Activated CD4-positive, alpha-beta T cell treated with anti-CD3 and anti-CD28 coated beads, Interleukin-2, Interleukin-6, amounts not matched to agents 100 ng/mL and 50 ng/mL, durations not matched to agents 16 hours and 8 hours (primary cell): ENCODE results near the gene MYL12A.

ENCODE experiments used
- DNase-seq: peaks from one replicate; pipeline ENCODE4 v3.0.0-alpha.2; 2020

MYL12A gene

DNA sequence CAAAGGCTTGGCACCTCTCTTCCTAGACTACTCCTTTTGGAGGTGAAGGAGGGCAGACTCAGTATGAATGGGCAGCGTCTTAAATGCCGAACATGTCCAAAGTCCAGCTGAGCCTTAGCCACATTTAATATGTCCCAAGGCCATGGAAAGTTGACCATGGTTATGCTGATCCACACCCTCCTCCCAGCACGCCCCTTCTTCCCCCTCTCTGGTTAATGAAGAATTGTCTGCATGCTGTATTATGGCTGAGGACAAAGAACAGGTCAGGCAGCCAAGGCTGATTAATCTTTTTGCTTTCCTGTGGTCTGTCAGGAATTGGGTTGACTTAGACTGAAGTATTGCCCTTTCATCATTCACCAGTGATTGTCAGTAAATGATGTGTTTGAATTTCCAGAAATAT, 22.0 kb upstream of the MYL12A start:
- no peak for DNase-seq

DNA sequence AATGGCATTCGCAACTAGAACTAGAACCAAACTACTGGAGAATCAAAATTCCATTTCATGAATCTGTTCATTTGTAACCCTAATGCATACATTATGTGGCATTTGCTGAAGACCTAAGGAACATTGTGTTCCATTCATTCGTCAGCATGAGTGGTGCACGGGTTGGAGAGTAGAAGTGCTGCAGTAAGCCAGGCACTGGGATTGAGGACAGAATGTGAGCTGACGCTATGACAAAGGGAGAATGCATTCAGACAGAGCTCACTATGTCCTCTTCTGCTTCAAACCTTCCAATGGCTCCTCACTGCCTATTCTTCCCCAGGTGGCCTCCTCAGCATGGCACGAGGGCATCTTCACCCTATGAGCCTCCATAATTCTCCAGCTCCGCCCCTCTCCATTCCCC, 21.6 kb upstream of the MYL12A start:
- no peak for DNase-seq

DNA sequence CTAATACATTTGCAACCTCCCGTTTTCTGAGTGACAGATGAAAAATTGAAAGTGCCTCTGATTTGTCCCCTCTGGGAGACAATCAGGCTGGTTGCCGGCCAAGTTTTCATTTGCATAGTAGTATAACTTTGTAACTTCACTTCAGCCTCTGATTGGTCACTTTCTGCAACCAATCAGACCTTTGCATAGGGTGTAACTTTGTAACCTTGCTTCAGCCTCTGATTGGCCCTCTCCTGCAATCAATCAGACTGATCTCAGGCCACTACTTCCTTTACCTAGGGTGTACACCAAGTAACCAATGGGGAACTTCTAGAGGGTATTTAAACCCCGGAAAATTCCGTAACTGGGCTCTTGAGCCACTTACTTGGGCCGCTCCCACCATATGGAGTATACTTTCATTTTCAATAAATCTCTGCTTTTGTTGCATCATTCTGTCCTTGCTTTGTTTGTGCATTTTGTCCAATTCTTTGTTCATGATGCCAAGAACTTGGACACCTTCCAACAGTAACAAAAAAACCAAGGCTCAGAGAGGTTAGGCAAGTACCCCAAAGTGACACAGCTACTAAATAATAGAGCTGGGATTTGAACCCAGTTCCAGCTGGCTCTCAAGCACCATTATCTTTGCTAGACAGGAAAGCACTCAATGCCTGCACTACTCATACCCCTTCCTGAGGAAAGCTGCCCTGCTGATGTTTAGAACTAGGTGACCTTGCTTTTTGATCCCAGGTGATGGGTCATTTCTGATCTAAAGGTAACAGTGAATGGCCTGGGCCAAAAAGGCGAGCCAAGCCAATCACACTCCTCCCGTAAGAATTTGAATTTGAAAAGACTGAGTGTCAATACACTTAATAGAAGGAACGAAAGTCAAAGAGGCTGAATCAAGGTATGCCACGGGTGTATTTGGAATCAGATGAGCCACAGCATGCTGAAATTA, 16.9 kb upstream of the MYL12A start:
- DNase-seq = no peak

DNA sequence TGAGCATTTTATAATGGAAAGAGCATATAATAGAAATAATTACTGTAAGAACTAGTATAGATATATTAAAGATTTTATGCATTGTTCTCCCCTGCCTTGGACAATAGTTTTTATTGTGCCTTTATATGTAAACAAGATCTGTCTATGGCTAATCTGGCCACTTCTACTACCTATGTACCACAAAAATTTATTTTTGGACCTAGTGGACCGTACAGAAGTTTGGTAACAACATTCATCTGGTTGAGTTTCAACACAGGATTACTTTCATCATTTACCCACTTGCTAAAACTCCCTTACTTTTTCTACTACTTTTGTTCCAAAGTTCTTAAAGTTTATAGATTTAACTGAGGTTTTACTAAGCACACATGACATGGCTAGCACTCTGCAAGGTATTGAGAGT, 14.6 kb upstream of the MYL12A start:
- no peak for DNase-seq

DNA sequence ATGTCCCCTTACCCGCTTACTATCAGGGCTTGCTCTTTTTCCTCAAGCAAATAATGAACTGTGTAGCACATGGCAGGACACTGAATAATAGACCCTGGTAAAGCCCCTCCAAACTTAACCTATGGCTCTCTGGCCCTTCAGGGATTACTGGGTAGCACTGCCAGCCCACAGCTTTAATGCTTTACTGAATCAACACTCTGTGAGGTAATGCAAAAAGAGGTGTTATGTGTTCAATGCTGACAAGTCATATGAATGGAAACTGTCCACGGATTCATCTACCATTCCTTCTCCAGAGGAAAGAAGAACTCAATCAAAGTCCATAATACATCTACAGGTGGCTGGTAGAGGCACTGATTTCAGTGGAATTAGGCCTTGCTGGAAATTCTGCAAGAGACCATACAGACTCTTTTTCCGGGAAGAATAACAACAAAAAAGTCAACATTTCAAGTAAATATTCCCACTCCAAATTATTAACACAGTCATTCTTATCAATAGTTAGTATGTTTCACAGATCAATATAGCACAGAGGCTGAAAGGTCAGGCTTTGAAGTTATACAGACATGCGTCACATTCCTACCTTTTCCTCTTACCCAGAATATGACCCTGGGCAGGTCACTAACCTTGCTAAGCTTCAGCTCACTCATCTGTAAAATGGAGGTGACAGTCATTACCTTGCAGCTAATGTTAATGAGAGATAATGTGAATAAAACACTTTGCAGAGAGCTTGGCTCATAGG, 14.0 kb upstream of the MYL12A start:
- no peak for DNase-seq

DNA sequence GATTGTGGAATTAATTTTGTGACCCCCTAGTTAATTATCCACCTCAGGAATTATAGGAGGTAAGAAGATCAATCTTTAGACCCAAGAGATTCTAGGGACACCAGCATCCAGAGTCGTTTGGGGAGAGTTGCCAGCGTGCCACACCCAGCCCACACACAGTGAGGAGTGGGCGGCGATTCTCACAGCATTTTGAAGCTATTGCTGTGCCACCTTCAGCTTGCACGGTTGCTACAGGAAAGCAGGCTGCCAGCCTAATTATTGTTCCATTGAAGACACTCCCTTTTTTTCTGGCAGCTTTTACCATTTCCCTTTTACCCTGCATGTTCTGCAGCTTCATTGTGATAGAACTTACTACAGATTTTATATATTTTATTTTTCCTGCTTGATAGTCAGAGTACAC, 13.1 kb upstream of the MYL12A start:
- no peak for DNase-seq

DNA sequence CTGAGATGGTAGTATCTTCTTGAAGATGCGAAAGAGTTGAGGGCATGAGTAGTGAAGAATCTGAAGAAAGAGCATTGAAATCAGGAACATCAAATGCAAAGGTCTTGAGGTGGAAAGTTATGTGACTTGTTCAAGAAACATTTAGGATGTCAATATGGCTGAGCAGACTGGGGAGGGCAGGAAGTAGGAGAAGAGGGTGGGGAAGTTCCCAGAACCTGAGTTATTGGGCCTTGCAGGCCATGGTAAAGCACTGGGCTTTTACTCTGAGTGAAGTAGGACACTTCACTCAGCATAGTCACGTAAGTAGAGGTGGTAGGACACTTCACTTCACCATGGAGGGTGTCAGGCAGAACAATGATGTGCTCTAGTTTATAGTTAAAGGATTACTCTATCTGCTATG, 11.8 kb upstream of the MYL12A start:
- no peak for DNase-seq

DNA sequence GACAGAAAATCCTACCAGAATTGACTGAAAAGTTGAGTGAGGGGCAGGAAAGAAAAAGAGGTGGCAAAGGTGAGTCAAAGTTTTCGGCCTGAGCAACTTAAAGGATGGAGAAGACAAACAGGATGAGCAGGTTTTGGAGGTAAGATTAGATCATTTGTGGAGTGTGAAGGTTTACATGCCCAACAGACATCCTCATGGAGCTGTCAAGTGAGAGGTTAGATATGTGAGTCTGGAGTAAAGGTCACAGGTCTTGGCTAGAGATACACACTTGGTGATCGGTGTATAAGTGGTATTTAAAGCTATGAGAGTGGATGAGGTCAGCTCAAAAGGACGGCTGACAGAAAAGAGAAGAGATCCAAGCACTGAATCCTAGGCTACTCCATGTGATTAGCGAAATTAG, 11.1 kb upstream of the MYL12A start:
- no peak for DNase-seq

DNA sequence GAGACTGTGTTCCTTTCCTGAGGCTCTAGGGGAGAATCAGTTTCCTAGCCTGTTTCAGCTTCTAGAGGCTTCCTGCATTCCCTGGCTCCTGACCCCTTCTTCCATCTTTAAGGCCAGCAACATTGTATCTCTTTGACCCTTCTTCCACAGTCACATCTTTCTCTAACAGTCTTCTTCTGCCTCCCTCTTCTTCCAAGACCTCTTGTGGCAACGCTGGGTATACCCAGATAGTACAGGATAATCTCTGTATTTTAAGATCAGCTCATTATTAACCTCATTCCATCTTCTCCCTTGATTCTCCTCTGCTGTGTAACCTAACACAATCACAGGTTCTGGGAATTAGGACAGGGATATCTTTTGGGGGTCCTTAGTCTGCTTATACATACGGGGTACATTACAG, 8.9 kb upstream of the MYL12A start:
- no peak for DNase-seq

DNA sequence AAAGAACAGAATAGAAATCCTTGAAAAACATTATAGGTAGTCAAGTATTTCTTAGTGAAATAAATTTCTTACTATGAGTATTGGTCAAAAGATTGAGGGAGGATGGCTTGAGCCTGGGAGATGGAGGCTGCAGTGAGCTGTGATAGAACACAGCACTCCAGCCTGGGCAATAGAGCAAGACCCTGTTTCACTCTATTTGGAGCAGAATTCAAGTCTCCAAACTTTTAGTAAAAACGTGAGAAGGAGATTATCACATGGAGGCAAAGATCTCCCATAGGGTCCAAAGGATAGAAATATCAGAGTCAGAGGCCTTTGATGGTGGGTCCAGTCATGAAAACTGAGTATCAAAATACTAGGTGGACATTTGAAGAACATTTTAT, 2.4 kb upstream of the MYL12A start:
- DNase-seq = no peak

DNA sequence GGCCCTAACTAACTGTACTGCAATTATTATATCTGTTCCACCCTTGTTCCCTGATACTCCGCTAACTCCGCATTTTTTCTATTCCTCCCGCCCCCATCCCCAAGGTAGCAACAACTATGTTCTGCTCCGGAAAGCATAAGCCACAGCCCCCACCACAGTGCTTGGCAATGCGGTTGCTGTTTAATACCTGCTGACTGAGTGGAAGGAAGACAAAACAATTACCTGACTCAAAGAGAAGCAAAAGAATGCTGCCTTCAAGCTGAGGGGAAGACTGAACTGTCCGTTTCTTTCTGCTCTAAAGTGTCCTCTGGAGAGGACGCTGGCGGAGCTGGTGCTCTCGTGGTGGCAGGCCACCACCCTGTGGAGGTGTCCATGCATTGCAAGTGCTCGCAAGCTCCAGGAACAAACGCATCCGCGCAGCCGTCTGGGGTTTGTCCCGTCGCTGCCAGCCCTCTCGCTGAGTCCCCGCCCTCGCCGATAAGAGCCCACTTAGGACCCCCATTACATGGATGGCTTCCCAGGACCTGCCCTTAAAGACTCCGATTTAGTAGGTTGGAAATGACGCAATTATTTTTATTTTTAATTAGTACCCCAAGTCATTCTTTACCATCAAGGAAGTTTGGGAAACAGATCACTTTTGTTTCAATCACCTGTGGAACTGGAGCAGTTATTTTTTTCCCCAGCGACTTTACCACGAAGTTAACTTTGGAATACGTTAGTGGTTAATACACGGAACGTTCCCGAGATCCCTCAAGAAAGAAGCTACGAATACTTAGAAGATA, 1.6 kb upstream of the MYL12A start:
- peak; percentile 89 for DNase-seq

DNA sequence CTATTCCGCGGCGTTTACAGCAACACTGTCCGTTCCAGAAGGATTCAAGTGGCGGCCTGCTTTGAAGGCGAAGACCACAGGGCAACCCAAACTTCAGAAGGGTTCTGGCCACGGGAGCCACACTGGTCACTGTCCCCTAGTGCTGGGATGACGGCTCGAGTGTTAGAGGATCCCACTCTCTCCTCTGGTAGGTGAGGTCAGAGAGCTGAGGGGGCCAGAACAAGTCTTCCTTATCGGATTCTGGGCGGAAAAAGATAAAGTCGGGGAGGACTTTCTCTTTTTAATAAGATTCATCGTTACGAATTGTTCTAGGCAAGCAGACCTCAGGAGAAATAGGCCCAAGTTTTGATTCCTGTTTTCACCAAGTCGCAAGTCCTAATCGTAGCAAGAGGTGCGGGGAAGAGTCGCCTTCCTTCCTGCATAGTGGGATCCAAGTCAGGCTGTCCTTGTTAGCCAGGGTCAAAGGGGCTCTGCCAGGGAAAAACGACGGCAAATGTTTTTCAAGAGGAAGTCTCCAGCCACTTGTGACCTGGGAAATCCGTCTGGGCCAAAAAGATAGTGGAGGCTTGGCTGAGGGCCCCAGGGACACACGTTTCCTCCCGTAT, 864 bp upstream of the MYL12A start:
- DNase-seq = no peak

DNA sequence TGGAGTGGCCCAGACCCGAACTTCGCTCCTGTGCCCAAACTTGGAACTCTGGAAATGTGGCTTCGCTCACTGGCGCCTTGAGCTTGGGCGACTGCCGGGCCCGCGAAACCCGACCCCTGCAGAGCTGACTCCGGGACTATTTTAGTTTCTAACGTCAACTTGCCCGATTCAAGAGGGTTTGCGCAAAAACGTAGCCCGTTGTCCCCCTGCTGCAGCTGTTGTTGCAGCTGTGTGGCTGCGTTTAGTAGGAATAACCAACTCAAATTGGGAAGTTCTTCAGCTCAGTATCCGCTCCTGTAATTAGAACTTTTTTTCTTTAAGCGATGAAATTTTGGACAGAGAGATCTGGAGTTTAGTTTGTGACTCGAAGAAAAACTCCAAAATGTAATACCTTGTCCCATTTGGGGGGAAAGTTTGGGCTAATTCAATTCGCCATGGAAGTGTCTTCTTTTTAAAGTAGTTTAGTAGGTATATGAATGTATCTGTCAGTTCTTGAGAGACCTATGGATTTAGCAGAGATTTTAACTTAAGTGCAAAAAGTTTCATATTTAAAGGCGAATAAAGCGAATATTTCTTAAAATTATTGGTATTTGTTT, 559 bp downstream of the MYL12A start:
- no peak for DNase-seq

DNA sequence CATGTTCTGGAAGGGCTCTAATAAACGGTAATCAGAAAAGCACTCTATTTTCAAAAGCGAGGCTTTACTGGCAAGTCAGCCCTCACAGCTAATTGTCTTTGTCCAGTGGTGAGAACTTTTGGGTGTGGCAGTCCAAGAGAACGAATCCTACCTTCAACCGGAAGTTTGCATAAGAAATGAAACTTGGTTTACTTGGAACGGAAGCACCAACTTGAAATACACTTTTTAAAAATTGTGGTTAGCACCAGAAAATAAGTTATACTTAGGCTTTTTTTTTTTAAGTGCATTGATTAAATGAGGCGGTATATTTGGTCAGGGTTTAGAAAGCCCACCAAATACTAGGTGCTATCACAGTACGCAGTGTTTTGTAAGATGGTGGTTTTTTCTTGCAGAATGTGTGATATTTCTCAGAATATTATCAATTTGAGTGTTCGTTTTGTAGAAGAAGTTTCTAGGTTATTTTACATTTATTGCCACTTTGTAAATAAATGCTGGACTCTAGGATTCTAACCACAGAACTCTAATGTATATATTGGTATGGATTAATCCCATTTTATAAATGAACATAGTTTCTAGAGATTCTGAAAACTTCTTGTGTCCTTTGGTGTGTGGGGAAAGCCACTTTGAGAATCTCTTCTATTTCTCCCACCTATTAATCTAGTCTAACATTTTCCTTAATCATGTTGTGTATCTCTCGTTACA, 1.2 kb downstream of the MYL12A start:
- peak; percentile 78 for DNase-seq

DNA sequence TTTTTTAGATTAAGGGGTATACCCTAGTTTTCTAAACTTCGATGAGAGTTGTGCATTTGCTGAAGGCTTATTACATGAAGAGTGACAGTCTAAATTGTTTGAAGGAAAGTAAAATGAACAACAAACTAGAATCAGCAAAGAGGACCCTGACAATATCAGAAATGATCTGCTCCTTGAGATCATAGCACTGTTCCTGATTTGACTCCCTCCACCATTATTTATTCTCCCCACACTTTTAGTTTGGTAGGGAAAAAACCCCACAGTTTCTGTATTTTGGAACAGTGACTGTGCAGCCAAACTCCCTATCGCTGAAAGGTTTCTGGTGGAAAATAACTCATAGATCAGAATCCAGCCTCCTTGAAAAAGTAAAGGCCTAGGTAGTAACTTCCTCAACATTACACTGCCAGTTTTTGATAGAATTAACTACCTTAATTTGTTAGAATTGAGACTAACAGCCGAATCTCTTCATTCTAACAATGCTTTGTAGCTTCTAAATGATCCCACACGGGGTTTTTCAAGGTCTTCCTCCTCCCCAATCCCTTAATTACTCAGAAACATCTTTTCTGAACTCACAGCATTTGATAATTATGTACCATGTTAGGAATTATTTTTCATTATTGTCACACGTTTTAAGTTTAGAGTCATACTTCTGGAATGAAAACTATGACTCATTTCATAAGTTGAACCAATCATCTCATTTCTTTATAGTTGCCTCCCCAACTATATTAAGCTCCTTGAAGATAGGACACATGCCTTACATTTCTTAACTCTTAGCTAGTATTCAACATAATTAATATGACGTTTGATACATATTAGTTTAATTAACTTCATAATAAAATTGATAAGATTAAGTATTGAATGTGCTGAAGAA, 2.9 kb downstream of the MYL12A start:
- DNase-seq = peak; percentile 53

DNA sequence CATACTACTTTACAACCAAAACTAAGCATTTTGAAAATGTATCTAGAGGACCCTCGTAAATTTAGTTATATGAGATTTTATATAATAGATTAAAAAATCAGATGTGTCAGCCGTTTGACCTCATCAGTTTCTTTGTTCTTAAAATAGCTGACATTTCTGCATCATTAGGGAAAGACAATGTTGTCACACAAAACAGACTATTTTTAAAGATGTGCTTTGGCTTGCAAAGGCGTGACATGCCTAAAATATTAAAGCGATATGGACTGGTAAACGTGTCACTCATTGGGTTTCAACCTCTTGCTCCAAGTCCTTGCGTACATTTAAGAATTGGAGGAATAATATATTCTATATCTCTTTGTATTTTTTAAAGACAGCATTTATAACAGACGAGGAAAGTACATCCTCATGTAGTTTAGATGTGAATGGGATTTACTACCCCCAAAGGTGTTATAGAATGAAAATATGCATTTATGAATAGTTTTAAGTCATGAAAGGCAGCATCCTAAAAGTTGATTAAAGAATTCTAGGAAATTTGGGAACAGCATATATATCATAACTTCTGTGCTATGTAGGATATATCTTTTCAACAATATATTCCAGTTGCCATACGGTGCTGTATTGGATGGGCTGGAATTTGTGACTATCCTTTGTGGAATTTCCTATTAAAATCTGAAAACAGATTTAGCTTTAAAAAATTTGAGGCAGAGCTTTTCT, 3.8 kb downstream of the MYL12A start:
- no peak for DNase-seq

DNA sequence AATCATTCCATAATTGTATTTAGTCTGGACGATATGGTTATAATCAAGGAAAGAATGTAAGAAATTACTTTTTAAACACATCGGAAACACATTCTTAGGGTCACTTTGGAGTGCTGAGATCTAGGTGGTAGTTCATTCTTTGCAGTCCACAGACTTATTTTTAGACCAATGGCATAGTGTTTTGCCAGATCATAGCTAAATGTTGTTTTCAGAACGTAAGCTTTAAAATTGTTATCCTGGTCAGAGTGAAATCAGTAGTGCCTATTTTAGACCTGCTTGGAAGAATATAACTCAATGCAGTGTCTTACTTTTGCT, 4.3 kb downstream of the MYL12A start:
- DNase-seq = no peak

DNA sequence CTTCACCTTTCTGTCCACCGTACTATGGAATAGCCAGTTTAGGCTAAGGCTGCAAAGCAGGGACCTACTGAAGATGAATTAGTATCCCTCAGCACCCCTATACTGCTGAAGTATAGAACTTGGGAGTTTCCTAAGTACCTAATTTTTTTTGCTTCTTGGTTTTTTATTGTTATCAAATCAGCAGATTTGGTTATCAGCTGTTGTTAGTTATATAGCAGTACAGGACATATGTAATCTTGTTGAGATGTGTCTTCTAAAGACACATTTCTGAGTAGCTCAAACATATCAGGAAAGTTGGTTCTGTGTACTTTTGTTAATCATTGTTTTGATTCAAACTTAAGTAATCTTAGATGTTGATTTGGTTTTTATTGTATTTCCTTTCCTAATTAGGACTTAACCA, 5.2 kb downstream of the MYL12A start:
- DNase-seq = no peak

DNA sequence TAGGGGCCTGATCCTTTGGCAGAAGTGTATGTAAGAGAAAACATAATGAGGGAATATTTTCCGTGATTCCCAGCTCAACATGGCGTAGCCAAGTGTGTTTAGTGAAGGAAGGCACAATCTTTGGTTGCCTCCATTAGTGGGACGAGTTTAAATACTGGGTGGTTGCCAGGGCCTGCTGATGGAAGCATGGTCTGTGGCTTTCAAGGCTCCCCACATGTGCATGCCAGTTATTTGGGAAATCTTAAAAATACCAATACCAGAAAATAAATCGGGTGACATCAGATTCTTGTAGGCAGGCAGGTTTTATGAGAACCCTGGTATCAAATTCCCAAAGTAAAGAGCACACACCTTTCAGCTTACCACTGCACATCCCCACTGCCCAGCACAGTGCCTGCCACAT, 7.1 kb downstream of the MYL12A start:
- no peak for DNase-seq

DNA sequence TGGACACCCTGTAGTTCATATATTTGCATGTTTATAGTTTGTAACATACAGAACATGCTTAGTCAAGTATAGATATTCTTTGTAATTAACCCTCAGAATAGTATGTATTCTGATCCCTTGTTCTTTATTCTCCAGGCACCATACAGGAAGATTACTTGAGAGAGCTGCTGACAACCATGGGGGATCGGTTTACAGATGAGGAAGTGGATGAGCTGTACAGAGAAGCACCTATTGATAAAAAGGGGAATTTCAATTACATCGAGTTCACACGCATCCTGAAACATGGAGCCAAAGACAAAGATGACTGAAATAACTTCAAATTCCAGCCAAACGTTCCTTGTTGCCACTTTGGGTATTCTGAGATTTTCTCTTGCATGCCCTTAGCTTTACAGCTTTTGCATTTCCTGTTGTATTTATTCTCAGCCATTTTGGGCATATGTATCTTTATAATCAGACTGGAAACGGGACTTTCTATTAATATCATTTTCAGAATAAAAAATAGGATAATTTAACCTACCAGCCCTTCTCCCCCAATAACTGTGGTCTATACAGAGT, 8.1 kb downstream of the MYL12A start:
- no peak for DNase-seq
